ENCODE measurements around the gene STMND1. TPM values are rescaled to one million over a fixed set of nuclear protein-coding genes. Genes with fewer than 3 reads are reported as not detected.

The STMND1 gene
- total RNA-seq, 1 experiment from 2014 or later, result not detected

GRCh38 chr6:17179530-17180073 is 77.8 kb downstream of the STMND1 start:
- Histone ChIP-seq H3K36me3 (ENCODE audit: insufficient read depth, low read length, poor library complexity, severe bottlenecking) (no peaks in the 10 kb centered on the region), H3K9me3 (ENCODE audit: low read depth, low read length, poor library complexity, severe bottlenecking) (no peaks in the 10 kb centered on the region), H3K27ac (ENCODE audit: low read depth, low read length, poor library complexity, severe bottlenecking) (no peak overlapping the region), H3K27me3 (replicated peaks; ENCODE audit: insufficient read depth, low read depth, low read length, poor library complexity) (no peaks in the 10 kb centered on the region), H3K4me3 (ENCODE audit: low read depth, low read length, poor library complexity, severe bottlenecking) (no peak overlapping the region), H3K4me1 (ENCODE audit: insufficient read depth, low read length, poor library complexity, severe bottlenecking) (no peaks in the 10 kb centered on the region)
- no peak for DNase-seq (ENCODE audit: low spot score)
- intact Hi-C loops (cut with micrococcal nuclease; ENCODE audit: unreplicated experiment), result no loop called here
- ChIA-PET POLR2A (ENCODE audit: low non-redundant PET) (no interaction called here), CTCF (no interaction called here)
- BruUV-seq (replicated peaks), result no TSS peak
- no peak for TF ChIP-seq EZH2 (IDR thresholded peaks at IDR 0.05; ENCODE audit: borderline replicate concordance, low read depth, low read length, poor library complexity, severe bottlenecking)
- TF ChIP-seq CTCF (conservative IDR thresholded peaks at IDR 0.05; ENCODE audit: low read depth, low read length), result no peak

Other genes starting within 250 kb of the STMND1 start
- 0.24 and 0.55 TPM in 2 replicates for gene RBM24, start 179.3 kb downstream of the STMND1 start, total RNA-seq (2021)

Data from A673 (cell line).